ENCODE data around the gene SLC14A1. TPM values are rescaled to one million over a fixed set of nuclear protein-coding genes. Genes with fewer than 3 reads are reported as not detected.
A peak's percentile ranks its signal among the peaks of the same experiment; 100 is the strongest.

The SLC14A1 gene
- total and polyA plus RNA-seq, 2 of the 4 experiments (the other 2 are of a cell fraction) = 20.5 to 31.9 TPM

DNA sequence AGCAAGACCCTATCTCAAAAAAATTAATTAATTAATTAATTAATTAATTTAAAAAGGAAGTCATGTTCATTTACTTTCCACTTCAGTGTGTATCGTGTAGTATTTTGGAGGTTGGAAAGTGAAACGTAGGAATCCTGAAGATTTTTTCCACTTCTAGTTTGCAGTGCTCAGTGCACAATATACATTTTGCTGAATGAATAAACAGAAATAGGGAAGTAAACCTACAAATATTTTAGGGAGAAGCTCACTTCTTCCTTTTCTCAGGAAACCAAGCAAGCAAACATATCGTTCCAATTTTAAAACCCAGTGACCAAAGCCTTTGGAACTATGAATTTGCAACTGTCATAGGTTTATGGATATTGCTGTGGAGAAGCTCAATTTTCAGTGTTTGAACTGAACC, 27.8 kb downstream of the SLC14A1 start:
- Histone ChIP-seq H3K9me1 (ENCODE audit: insufficient read depth, low read length) (peaks cover 3% of the 10 kb centered on the region; the same call in 1 of the 2 replicates), H4K5ac (ENCODE audit: low read depth, low read length) (no peak overlapping the region), H4K20me1 (ENCODE audit: insufficient read depth, low read length) (no peaks in the 10 kb centered on the region), H3K79me1 (ENCODE audit: low read depth in 1 of 2, low read length in 2 of 2) (no peaks in the 10 kb centered on the region), H3K18ac (ENCODE audit: low read depth, low read length) (no peak overlapping the region; the same call in 1 of the 2 replicates), H3K4ac (ENCODE audit: low read depth, low read length) (peak overlapping the region; percentile 45; the same call in 1 of the 2 replicates), H2BK5ac (ENCODE audit: low read depth, low read length, poor library complexity, severe bottlenecking) (no peak overlapping the region), H3K56ac (ENCODE audit: extremely low read depth, insufficient read depth, low read length) (no peak overlapping the region), H3K4me2 (ENCODE audit: low read depth, low read length) (no peak overlapping the region), H2BK120ac (ENCODE audit: low read depth, low read length) (peak overlapping the region; percentile 34; the same call in 1 of the 2 replicates), H2AK9ac (replicated peaks; ENCODE audit: low read depth, low read length, poor library complexity) (no peak overlapping the region), H2AK5ac (ENCODE audit: low read depth, low read length) (no peak overlapping the region), H3K14ac (replicated peaks; ENCODE audit: low read depth, low read length) (peak overlapping the region; percentile 27; the same call in 1 of the 2 replicates), H3K4me3 (ENCODE audit: insufficient read depth, low read depth, low read length) (no peak overlapping the region), H3K4me1 (ENCODE audit: control insufficient read depth, insufficient read depth, low read length) (peaks cover 17% of the 10 kb centered on the region), H3K9me3 (ENCODE audit: control insufficient read depth, insufficient read depth, low read length) (no peaks in the 10 kb centered on the region), H3K9ac (ENCODE audit: low read depth, low read length) (no peak overlapping the region), H4K91ac (ENCODE audit: insufficient read depth, low read depth, low read length) (0 out of 2 replicates have a peak overlapping the region, but pooled peaks have one; percentile 17), H3K27me3 (ENCODE audit: control insufficient read depth, insufficient read depth, low read length) (no peaks in the 10 kb centered on the region), H3K23ac (ENCODE audit: low read depth, low read length) (no peak overlapping the region), H4K8ac (ENCODE audit: low read depth in 2 of 2, low read length in 2 of 2) (peak overlapping the region in 1 of 2 experiments; percentile 28; a peak in 1 of 4 replicates), H2AFZ (replicated peaks; ENCODE audit: low read length, poor library complexity) (no peak overlapping the region), H2BK20ac (ENCODE audit: low read depth, low read length) (peak overlapping the region; percentile 54; the same call in 1 of the 2 replicates), H3K36me3 (ENCODE audit: control insufficient read depth, insufficient read depth, low read length) (no peaks in the 10 kb centered on the region), H3K27ac (ENCODE audit: insufficient read depth, low read length) (no peak overlapping the region), H2BK15ac (ENCODE audit: low read depth, low read length) (no peak overlapping the region)
- dilution Hi-C loops (cut with HindIII; ENCODE audit: low sequenced_read_pairs, unreplicated experiment) = no loop called here
- no peak for ATAC-seq (ENCODE audit: low read depth)
- ChIA-PET CTCF (no interaction called here), POLR2A (ENCODE audit: unreplicated experiment) (no interaction called here)
- no CpG with 5 or more reads among the region's 3 CpGs for WGBS, 2 experiments (ENCODE audit: extremely low coverage in 2 of 2, insufficient read length in 1 of 2)
- in situ Hi-C loops (cut with MboI; ENCODE audit: low sequenced_read_pairs) = no loop called here
- DNase-seq = no peak
- no TSS peak for BruUV-seq (replicated peaks)
- no peak for TF ChIP-seq FOS (IDR thresholded peaks at IDR 0.05; ENCODE audit: low read depth, low read length)
- no peak for TF ChIP-seq RCOR1 (IDR thresholded peaks at IDR 0.05; ENCODE audit: insufficient replicate concordance, low read length)
- TF ChIP-seq RAD21 (IDR thresholded peaks at IDR 0.05; ENCODE audit: low read length) = no peak
- TF ChIP-seq POLR2A (IDR thresholded peaks at IDR 0.05; ENCODE audit: low read depth, low read length) = no peak
- TF ChIP-seq MXI1 (IDR thresholded peaks at IDR 0.05; ENCODE audit: borderline replicate concordance, low read depth, low read length) = no peak
- TF ChIP-seq, protein P1, sequence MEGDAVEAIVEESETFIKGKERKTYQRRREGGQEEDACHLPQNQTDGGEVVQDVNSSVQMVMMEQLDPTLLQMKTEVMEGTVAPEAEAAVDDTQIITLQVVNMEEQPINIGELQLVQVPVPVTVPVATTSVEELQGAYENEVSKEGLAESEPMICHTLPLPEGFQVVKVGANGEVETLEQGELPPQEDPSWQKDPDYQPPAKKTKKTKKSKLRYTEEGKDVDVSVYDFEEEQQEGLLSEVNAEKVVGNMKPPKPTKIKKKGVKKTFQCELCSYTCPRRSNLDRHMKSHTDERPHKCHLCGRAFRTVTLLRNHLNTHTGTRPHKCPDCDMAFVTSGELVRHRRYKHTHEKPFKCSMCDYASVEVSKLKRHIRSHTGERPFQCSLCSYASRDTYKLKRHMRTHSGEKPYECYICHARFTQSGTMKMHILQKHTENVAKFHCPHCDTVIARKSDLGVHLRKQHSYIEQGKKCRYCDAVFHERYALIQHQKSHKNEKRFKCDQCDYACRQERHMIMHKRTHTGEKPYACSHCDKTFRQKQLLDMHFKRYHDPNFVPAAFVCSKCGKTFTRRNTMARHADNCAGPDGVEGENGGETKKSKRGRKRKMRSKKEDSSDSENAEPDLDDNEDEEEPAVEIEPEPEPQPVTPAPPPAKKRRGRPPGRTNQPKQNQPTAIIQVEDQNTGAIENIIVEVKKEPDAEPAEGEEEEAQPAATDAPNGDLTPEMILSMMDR (conservative IDR thresholded peaks at IDR 0.05; ENCODE audit: low read depth, low read length) = no peak
- TF ChIP-seq RFX5 (IDR thresholded peaks at IDR 0.05; ENCODE audit: low read depth, low read length) = no peak
- TF ChIP-seq MAFK (IDR thresholded peaks at IDR 0.05; ENCODE audit: low read depth, low read length) = no peak
- no peak for TF ChIP-seq MAZ (IDR thresholded peaks at IDR 0.05; ENCODE audit: borderline replicate concordance, low read depth, low read length)
- no peak for TF ChIP-seq CHD1 (IDR thresholded peaks at IDR 0.05; ENCODE audit: low read depth, low read length)
- TF ChIP-seq, protein P2, sequence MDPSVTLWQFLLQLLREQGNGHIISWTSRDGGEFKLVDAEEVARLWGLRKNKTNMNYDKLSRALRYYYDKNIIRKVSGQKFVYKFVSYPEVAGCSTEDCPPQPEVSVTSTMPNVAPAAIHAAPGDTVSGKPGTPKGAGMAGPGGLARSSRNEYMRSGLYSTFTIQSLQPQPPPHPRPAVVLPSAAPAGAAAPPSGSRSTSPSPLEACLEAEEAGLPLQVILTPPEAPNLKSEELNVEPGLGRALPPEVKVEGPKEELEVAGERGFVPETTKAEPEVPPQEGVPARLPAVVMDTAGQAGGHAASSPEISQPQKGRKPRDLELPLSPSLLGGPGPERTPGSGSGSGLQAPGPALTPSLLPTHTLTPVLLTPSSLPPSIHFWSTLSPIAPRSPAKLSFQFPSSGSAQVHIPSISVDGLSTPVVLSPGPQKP (IDR thresholded peaks at IDR 0.05; ENCODE audit: borderline replicate concordance, low read depth, low read length) = no peak
- intact Hi-C loops (cut with micrococcal nuclease) = no loop called here
